A549 (cell line): ENCODE measurements around the gene ARHGAP30. TPM values are rescaled to one million over a fixed set of nuclear protein-coding genes. Genes with fewer than 3 reads are reported as not detected.
A peak's percentile ranks its signal among the peaks of the same experiment; 100 is the strongest.
"Not testable (repeated sequence)": the region's sequence is repeated elsewhere in the genome, so short reads cannot be mapped to it uniquely, and the experiment has no call there.

Source experiments
- ATAC-seq, 2 experiments: fragments of 200-7000 bp in 1 of 2; fragments of >200 bp in 1 of 2; cut with Nextera tagmentation in 1 of 2; cut with Tn5 transposase in 1 of 2; 3 replicates each; pipeline versions ENCODE4 v1.8.0 to v1.9.1; 2018 to 2020; ENCODE audit warnings: mild to moderate bottlenecking in 1 of 2, moderate library complexity in 1 of 2
- CTCF ChIA-PET: fragments of 300-600 bp; sonication (Branson Sonifier 250); formaldehyde crosslinking; extraction: SDS; loops from one replicate; lab custom pipeline; 2021; ENCODE audit warnings: antibody characterized with exemption, inconsistent platforms; lab: Yijun Ruan, JAX
- POLR2A ChIA-PET: fragments of 350-600 bp; formaldehyde crosslinking; extraction: SDS; loops from one replicate; lab custom pipeline; 2021; ENCODE audit warnings: antibody characterized with exemption, inconsistent platforms; lab: Yijun Ruan, JAX
- DNase-seq, 2 experiments: peaks; one replicate each; pipeline versions ENCODE4 v3.0.0 to v3.0.0-alpha.2; 2011 to 2016; ENCODE audit warnings: low read depth in 1 of 2, low spot score in 1 of 2
- FAIRE-seq: peaks from 2 replicates; lab custom pipeline; 2011; peaks lifted over from hg19 to GRCh38; lab: Jason Lieb, UNC
- H3K27ac ChIP-seq, 2 experiments: fragments of >200 bp; sonication (Bioruptor Twin); formaldehyde crosslinking; 3 replicates each; pipeline ENCODE4 v1.5.1; 2016 to 2017
- H3K4me1 ChIP-seq: fragments of >200 bp; sonication (Bioruptor Twin); formaldehyde crosslinking; 3 replicates; pipeline ENCODE4 v1.6.1; 2016
- H3K4me2 ChIP-seq: fragments of >200 bp; sonication (Bioruptor Twin); formaldehyde crosslinking; 3 replicates; pipeline ENCODE4 v1.6.1; 2016
- H3K4me3 ChIP-seq: fragments of >200 bp; sonication (Bioruptor Twin); formaldehyde crosslinking; 3 replicates; pipeline ENCODE4 v1.5.1; 2016
- H3K9me3 ChIP-seq: fragments of >200 bp; sonication (Bioruptor Twin); formaldehyde crosslinking; 3 replicates; pipeline ENCODE4 v1.6.1; 2016
- ATOH8 ChIP-seq: fragments of 250-450 bp; sonication (Bioruptor Pico); IDR thresholded peaks from 2 replicates; pipeline ENCODE4 v1.5.0; 2020; ENCODE audit warnings: low read depth, mild to moderate bottlenecking, moderate library complexity
- BCL3 ChIP-seq: fragments of >200 bp; sonication (Bioruptor Twin); formaldehyde crosslinking; IDR thresholded peaks from 3 replicates; pipeline ENCODE4 v1.6.1; 2016
- CEBPB ChIP-seq, 2 experiments: fragments of >200 bp in 1 of 2; sonication (Bioruptor Twin) in 1 of 2; formaldehyde crosslinking in 1 of 2; IDR thresholded peaks; 2 replicates each; pipeline ENCODE4 v1.6.1; 2012 to 2016
- CHD4 ChIP-seq: fragments of 200-600 bp; sonication (generic); IDR thresholded peaks from 2 replicates; pipeline ENCODE4 v1.6.1; 2016; ENCODE audit warnings: antibody characterized with exemption, mild to moderate bottlenecking, borderline replicate concordance
- CTCF ChIP-seq: fragments of >200 bp; sonication (Bioruptor Twin); formaldehyde crosslinking; IDR thresholded peaks from 3 replicates; pipeline ENCODE4 v1.5.1; 2016
- E2F6 ChIP-seq: IDR thresholded peaks from 2 replicates; pipeline ENCODE4 v1.6.1; 2012; ENCODE audit warnings: low read depth, borderline replicate concordance
- EP300 ChIP-seq, 2 experiments: fragments of >200 bp; sonication (Bioruptor Twin); formaldehyde crosslinking; IDR thresholded peaks; 2 replicates in 1 of 2; 3 replicates in 1 of 2; pipeline ENCODE4 v1.6.1; 2016 to 2017
- HES2 ChIP-seq: fragments of >200 bp; sonication (Bioruptor Twin); formaldehyde crosslinking; IDR thresholded peaks from 2 replicates; pipeline ENCODE4 v1.6.1; 2016
- HOXB13 ChIP-seq: fragments of 250-450 bp; sonication (Bioruptor Pico); IDR thresholded peaks from 2 replicates; pipeline ENCODE4 v1.5.0; 2020; ENCODE audit warnings: low read depth, mild to moderate bottlenecking, moderate library complexity
- KDM5A ChIP-seq: fragments of 200-600 bp; sonication (generic); IDR thresholded peaks from 2 replicates; pipeline ENCODE4 v1.6.1; 2016; ENCODE audit warnings: antibody characterized with exemption, mild to moderate bottlenecking
- MAFK ChIP-seq: fragments of 450-650 bp; IDR thresholded peaks from 2 replicates; pipeline ENCODE4 v1.6.1; 2014; ENCODE audit not compliant: partially characterized antibody
- NR3C1 ChIP-seq: fragments of >200 bp; sonication (Bioruptor Twin); formaldehyde crosslinking; IDR thresholded peaks from 3 replicates; pipeline ENCODE4 v1.6.1; 2017
- PHF8 ChIP-seq: fragments of 200-600 bp; sonication (generic); IDR thresholded peaks from 2 replicates; pipeline ENCODE4 v1.6.1; 2016; ENCODE audit warnings: low read depth, mild to moderate bottlenecking, antibody characterized with exemption, moderate library complexity, borderline replicate concordance
- POLR2AphosphoS2 ChIP-seq: conservative IDR thresholded peaks from 2 replicates; pipeline ENCODE4 v1.6.1; 2012; ENCODE audit warnings: low read length, improper control_type of control experiment, inconsistent platforms
- RAD21 ChIP-seq, 2 experiments: fragments of >200 bp in 1 of 2; sonication (Bioruptor Twin) in 1 of 2; formaldehyde crosslinking in 1 of 2; IDR thresholded peaks in 1 of 2; conservative IDR thresholded peaks in 1 of 2; 2 replicates in 1 of 2; 3 replicates in 1 of 2; pipeline ENCODE4 v1.6.1; 2012 to 2018; ENCODE audit warnings: inconsistent platforms in 1 of 2
- REST ChIP-seq: fragments of 200-600 bp; sonication (generic); IDR thresholded peaks from 2 replicates; pipeline ENCODE4 v1.6.1; 2016; ENCODE audit warnings: antibody characterized with exemption, mild to moderate bottlenecking, moderate library complexity
- RFX5 ChIP-seq: fragments of 450-650 bp; IDR thresholded peaks from 2 replicates; pipeline ENCODE4 v1.7.1; 2014; ENCODE audit warnings: antibody characterized with exemption, mild to moderate bottlenecking, moderate library complexity
- TFCP2L1 ChIP-seq: fragments of 250-450 bp; sonication (Bioruptor Pico); IDR thresholded peaks from 2 replicates; pipeline ENCODE4 v1.5.0; 2021; ENCODE audit warnings: mild to moderate bottlenecking
- ZC3H11A ChIP-seq: fragments of 450-650 bp; IDR thresholded peaks from 2 replicates; pipeline ENCODE4 v1.6.1; 2014; ENCODE audit warnings: antibody characterized with exemption, mild to moderate bottlenecking
- ZNF302 ChIP-seq: fragments of 250-450 bp; sonication (Bioruptor Pico); IDR thresholded peaks from 2 replicates; pipeline ENCODE4 v1.9.0; 2021; ENCODE audit warnings: inconsistent platforms, mild to moderate bottlenecking, moderate library complexity
- WGBS: methylation state at CpG from one replicate; pipeline ENCODE4 v1.1.6; 2017; ENCODE audit errors: missing lambda C conversion rate; 5-methylcytosine and 5-hydroxymethylcytosine counted together
- polyA plus RNA-seq, 4 experiments: library from polyadenylated mRNA; depleted of rRNA in 3 of 4; stranded (reverse); fragments of >200 nt; fragmentation: RNase III in 1 of 4; extraction: RNeasy Plus Mini Kit Qiagen cat#74134 plus additional on column Dnase treatment in 1 of 4; gene quantifications; 2 replicates in 3 of 4; 3 replicates in 1 of 4; pipeline ENCODE4 v1.2.3, GENCODE V29; 2011 to 2017

Gene ARHGAP30
- polyA plus RNA-seq, 2 of the 4 experiments (the other 2 are of a cell fraction), result 0.06 to 0.13 TPM

GRCh38 chr1:161065681-161066080, 4.0 kb downstream of the ARHGAP30 start:
- CTCF ChIA-PET, result interaction anchor here (1.3 to 13.9 kb wide), 2 partner anchors 10 to 31 kb away, joined by 3 to 319 read pairs; partner anchors contain the start of gene KLHDC9
- H3K4me2 ChIP-seq, H3K27ac ChIP-seq, POLR2A ChIA-PET, DNase-seq, H3K4me3 ChIP-seq, FAIRE-seq, ATAC-seq, H3K4me1 ChIP-seq, H3K9me3 ChIP-seq: not testable (repeated sequence)
- TF ChIP-seq ZC3H11A, result peak; percentile 79
- WGBS, result 67% methylated on average over 7 of the region's 7 CpGs

GRCh38 chr1:161063936-161064335, 5.8 kb downstream of the ARHGAP30 start:
- H3K4me2 ChIP-seq, H3K4me3 ChIP-seq, H3K9me3 ChIP-seq, CTCF ChIA-PET, FAIRE-seq, POLR2A ChIA-PET, ATAC-seq, H3K4me1 ChIP-seq, H3K27ac ChIP-seq, DNase-seq: not testable (repeated sequence)
- 57% methylated on average over 6 of the region's 6 CpGs for WGBS

- no peak overlapping the region for H3K4me3 ChIP-seq
- no peak for ATAC-seq
- CTCF ChIA-PET, result interaction anchor here (0.6 to 4.8 kb wide), 7 partner anchors 10 to 125 kb away, joined by 3 to 35 read pairs (median 4); partner anchors contain the start of gene KLHDC9
- H3K4me1 ChIP-seq, result no peaks in the 10 kb centered on the region
- no peak overlapping the region for H3K4me2 ChIP-seq
- no peak for DNase-seq
- 87% methylated on average over 4 of the region's 4 CpGs for WGBS
- POLR2A ChIA-PET, result no interaction called here
- H3K27ac ChIP-seq, result no peak overlapping the region
- FAIRE-seq, result no peak
- TF ChIP-seq ZC3H11A (no peak), PHF8 (no peak)
- H3K9me3 ChIP-seq, result no peaks in the 10 kb centered on the region
These were observed 8.3 kb downstream of the ARHGAP30 start for GRCh38 chr1:161061419-161061818.

- TF ChIP-seq ATOH8 (no peak), MAFK (no peak), NR3C1 (no peak), KDM5A (no peak), HES2 (no peak), CTCF (no peak), ZNF302 (no peak), E2F6 (no peak), TFCP2L1 (no peak), POLR2AphosphoS2 (no peak), CEBPB (IDR thresholded peaks at IDR 0.05) (no peak), BCL3 (no peak), RFX5 (no peak), CHD4 (no peak), RAD21 (conservative IDR thresholded peaks at IDR 0.05 in 1 of 2, IDR thresholded peaks at IDR 0.05 in 1 of 2) (no peak), ZC3H11A (no peak), REST (no peak), EP300 (IDR thresholded peaks at IDR 0.05) (no peak), HOXB13 (no peak)
- CTCF ChIA-PET, result interaction anchor here (0.6 to 4.8 kb wide), 8 partner anchors 11 to 241 kb away, joined by 3 to 35 read pairs (median 3); partner anchors contain the start of genes KLHDC9 and USF1
- no peak for FAIRE-seq
- Histone ChIP-seq H3K4me3 (no peak overlapping the region), H3K9me3 (no peaks in the 10 kb centered on the region), H3K4me2 (no peak overlapping the region), H3K27ac (no peak overlapping the region), H3K4me1 (no peaks in the 10 kb centered on the region)
- POLR2A ChIA-PET, result interaction anchor here (1.1 kb wide), 1 partner anchor 14 kb away, joined by 5 read pairs; the partner anchor contains the start of gene USF1
- no peak for DNase-seq
- 79% methylated on average over 6 of the region's 6 CpGs for WGBS
- ATAC-seq, result peak in 1 of 2 experiments; percentile 28; a peak in 1 of 6 replicates
These were observed 10.4 kb downstream of the ARHGAP30 start for GRCh38 chr1:161059293-161059692.
